GM12872 (cell line): ENCODE measurements around the gene MAPRE2.

ENCODE experiments used
- CTCF ChIP-seq: IDR thresholded peaks from 3 replicates; pipeline ENCODE4 v1.5.1; 2011; ENCODE audit warnings: low read depth, mild to moderate bottlenecking, low read length, moderate library complexity; ENCODE audit not compliant: insufficient read depth

MAPRE2 gene

GRCh38 chr18:35143622-35144596, 102.7 kb downstream of the MAPRE2 start:
- TF ChIP-seq CTCF, result peak; percentile 63

GRCh38 chr18:35144698-35145097, 103.5 kb downstream of the MAPRE2 start:
- TF ChIP-seq CTCF, result no peak

- no peak for TF ChIP-seq CTCF
Measured at GRCh38 chr18:35153609-35154272, 112.5 kb downstream of the MAPRE2 start.

- TF ChIP-seq CTCF, result no peak
Measured at GRCh38 chr18:35155398-35156117, 114.3 kb downstream of the MAPRE2 start.

- no peak for TF ChIP-seq CTCF
Measured at GRCh38 chr18:35157181-35157580, 116.0 kb downstream of the MAPRE2 start.

GRCh38 chr18:35158728-35159450, 117.7 kb downstream of the MAPRE2 start:
- no peak for TF ChIP-seq CTCF
